ENCODE results near the gene TNFSF11. TPM values are rescaled to one million over a fixed set of nuclear protein-coding genes. Genes with fewer than 3 reads are reported as not detected.

TNFSF11 gene
- polyA plus RNA-seq (2013) = not detected

GRCh38 chr13:42574011-42574410 is at the start of gene TNFSF11:
TSS of gene TNFSF11 (plus strand) at chr13:42574152. CDS start at chr13:42574304, 152 bp downstream.
- peaks cover 0 to 53% (median 21%) of the 10 kb centered on the region in 5 experiments for H3K27me3 ChIP-seq (replicated peaks in 2 of 5; ENCODE audit: control insufficient read depth in 4 of 5, insufficient read depth in 5 of 5, low read length in 4 of 5)
- peak within 1 kb of the TSS in 6 of 7 experiments; percentile 19 to 63 (median 50) for H3K4me3 ChIP-seq (ENCODE audit: control insufficient read depth in 1 of 7, extremely low read depth in 1 of 7, insufficient read depth in 4 of 7, low read depth in 2 of 7, low read length in 6 of 7)
- ChIA-PET CTCF (no interaction called here), POLR2A (no interaction called here)
- WGBS (ENCODE audit: insufficient coverage) = 2% methylated on average over 23 of the region's 39 CpGs
- H3K9me3 ChIP-seq (ENCODE audit: control extremely low read depth in 1 of 5, control insufficient read depth in 4 of 5, insufficient read depth in 2 of 5, low read depth in 1 of 5, low read length in 4 of 5) = peaks cover 0 to 15% (median 4%) of the 10 kb centered on the region in 5 experiments
- no peaks in the 10 kb centered on the region for H3K36me3 ChIP-seq (ENCODE audit: control insufficient read depth in 4 of 4, insufficient read depth in 4 of 4, low read length in 3 of 4)
- H3K27ac ChIP-seq (ENCODE audit: insufficient read depth in 1 of 2, low read depth in 1 of 2, low read length in 2 of 2, poor library complexity in 1 of 2, severe bottlenecking in 2 of 2) = no peak within 1 kb of the TSS
- DNase-seq = peak; percentile 12 to 47 (median 33)
- H3K4me1 ChIP-seq (ENCODE audit: control extremely low read depth in 1 of 4, control insufficient read depth in 4 of 4, insufficient read depth in 4 of 4, low read length in 3 of 4) = peaks cover 3 to 18% (median 14%) of the 10 kb centered on the region in 4 experiments

- H3K9me3 ChIP-seq (ENCODE audit: control extremely low read depth in 1 of 5, control insufficient read depth in 4 of 5, insufficient read depth in 2 of 5, low read depth in 1 of 5, low read length in 4 of 5) = no peaks in the 10 kb centered on the region
- H3K27me3 ChIP-seq (replicated peaks in 2 of 5; ENCODE audit: control insufficient read depth in 4 of 5, insufficient read depth in 5 of 5, low read length in 4 of 5) = no peaks in the 10 kb centered on the region
- H3K4me1 ChIP-seq (ENCODE audit: control extremely low read depth in 1 of 4, control insufficient read depth in 4 of 4, insufficient read depth in 4 of 4, low read length in 3 of 4) = peaks cover 0 to 3% (median 0%) of the 10 kb centered on the region in 4 experiments
- WGBS (ENCODE audit: insufficient coverage) = 100% methylated on average over 2 of the region's 3 CpGs
- no peak for DNase-seq
- no peaks in the 10 kb centered on the region for H3K36me3 ChIP-seq (ENCODE audit: control insufficient read depth in 4 of 4, insufficient read depth in 4 of 4, low read length in 3 of 4)
- H3K4me3 ChIP-seq (ENCODE audit: control insufficient read depth in 1 of 7, extremely low read depth in 1 of 7, insufficient read depth in 4 of 7, low read depth in 2 of 7, low read length in 6 of 7) = no peak overlapping the region
- no peak overlapping the region for H3K27ac ChIP-seq (ENCODE audit: insufficient read depth in 1 of 2, low read depth in 1 of 2, low read length in 2 of 2, poor library complexity in 1 of 2, severe bottlenecking in 2 of 2)
- POLR2A ChIA-PET = no interaction called here
- CTCF ChIA-PET = no interaction called here
Measured at GRCh38 chr13:42524487-42525034, 49.4 kb upstream of the TNFSF11 start.

- ChIA-PET POLR2A (no interaction called here), CTCF (no interaction called here)
- Histone ChIP-seq H3K27ac (ENCODE audit: insufficient read depth in 1 of 2, low read depth in 1 of 2, low read length in 2 of 2, poor library complexity in 1 of 2, severe bottlenecking in 2 of 2) (no peak overlapping the region), H3K9me3 (ENCODE audit: control extremely low read depth in 1 of 5, control insufficient read depth in 4 of 5, insufficient read depth in 2 of 5, low read depth in 1 of 5, low read length in 4 of 5) (no peaks in the 10 kb centered on the region), H3K36me3 (ENCODE audit: control insufficient read depth in 4 of 4, insufficient read depth in 4 of 4, low read length in 3 of 4) (no peaks in the 10 kb centered on the region), H3K4me1 (ENCODE audit: control extremely low read depth in 1 of 4, control insufficient read depth in 4 of 4, insufficient read depth in 4 of 4, low read length in 3 of 4) (peaks cover 0 to 3% (median 0%) of the 10 kb centered on the region in 4 experiments), H3K27me3 (replicated peaks in 2 of 5; ENCODE audit: control insufficient read depth in 4 of 5, insufficient read depth in 5 of 5, low read length in 4 of 5) (no peaks in the 10 kb centered on the region), H3K4me3 (ENCODE audit: control insufficient read depth in 1 of 7, extremely low read depth in 1 of 7, insufficient read depth in 4 of 7, low read depth in 2 of 7, low read length in 6 of 7) (no peak overlapping the region)
- DNase-seq = no peak
- 94% methylated on average over 2 of the region's 2 CpGs for WGBS (ENCODE audit: insufficient coverage)
Measured at GRCh38 chr13:42525035-42525504, 48.9 kb upstream of the TNFSF11 start.

GRCh38 chr13:42526276-42526675 is 47.7 kb upstream of the TNFSF11 start:
- CTCF ChIA-PET = no interaction called here
- H3K4me3 ChIP-seq (ENCODE audit: control insufficient read depth in 1 of 7, extremely low read depth in 1 of 7, insufficient read depth in 4 of 7, low read depth in 2 of 7, low read length in 6 of 7) = no peak overlapping the region
- no peaks in the 10 kb centered on the region for H3K27me3 ChIP-seq (replicated peaks in 2 of 5; ENCODE audit: control insufficient read depth in 4 of 5, insufficient read depth in 5 of 5, low read length in 4 of 5)
- H3K4me1 ChIP-seq (ENCODE audit: control extremely low read depth in 1 of 4, control insufficient read depth in 4 of 4, insufficient read depth in 4 of 4, low read length in 3 of 4) = peaks cover 0 to 3% (median 0%) of the 10 kb centered on the region in 4 experiments
- H3K9me3 ChIP-seq (ENCODE audit: control extremely low read depth in 1 of 5, control insufficient read depth in 4 of 5, insufficient read depth in 2 of 5, low read depth in 1 of 5, low read length in 4 of 5) = no peaks in the 10 kb centered on the region
- POLR2A ChIA-PET = no interaction called here
- WGBS (ENCODE audit: insufficient coverage) = 100% methylated on average over 1 of the region's 3 CpGs
- H3K27ac ChIP-seq (ENCODE audit: insufficient read depth in 1 of 2, low read depth in 1 of 2, low read length in 2 of 2, poor library complexity in 1 of 2, severe bottlenecking in 2 of 2) = no peak overlapping the region
- no peak for DNase-seq
- no peaks in the 10 kb centered on the region for H3K36me3 ChIP-seq (ENCODE audit: control insufficient read depth in 4 of 4, insufficient read depth in 4 of 4, low read length in 3 of 4)

GRCh38 chr13:42526804-42527203 is 47.1 kb upstream of the TNFSF11 start:
- no peak for DNase-seq
- ChIA-PET CTCF (no interaction called here), POLR2A (no interaction called here)
- Histone ChIP-seq H3K9me3 (ENCODE audit: control extremely low read depth in 1 of 5, control insufficient read depth in 4 of 5, insufficient read depth in 2 of 5, low read depth in 1 of 5, low read length in 4 of 5) (no peaks in the 10 kb centered on the region), H3K36me3 (ENCODE audit: control insufficient read depth in 4 of 4, insufficient read depth in 4 of 4, low read length in 3 of 4) (no peaks in the 10 kb centered on the region), H3K4me1 (ENCODE audit: control extremely low read depth in 1 of 4, control insufficient read depth in 4 of 4, insufficient read depth in 4 of 4, low read length in 3 of 4) (peaks cover 0 to 3% (median 0%) of the 10 kb centered on the region in 4 experiments), H3K4me3 (ENCODE audit: control insufficient read depth in 1 of 7, extremely low read depth in 1 of 7, insufficient read depth in 4 of 7, low read depth in 2 of 7, low read length in 6 of 7) (no peak overlapping the region), H3K27me3 (replicated peaks in 2 of 5; ENCODE audit: control insufficient read depth in 4 of 5, insufficient read depth in 5 of 5, low read length in 4 of 5) (no peaks in the 10 kb centered on the region), H3K27ac (ENCODE audit: insufficient read depth in 1 of 2, low read depth in 1 of 2, low read length in 2 of 2, poor library complexity in 1 of 2, severe bottlenecking in 2 of 2) (no peak overlapping the region)
- 93% methylated on average over 3 of the region's 3 CpGs for WGBS (ENCODE audit: insufficient coverage)

- DNase-seq = no peak
- peaks cover 0 to 3% (median 0%) of the 10 kb centered on the region in 5 experiments for H3K9me3 ChIP-seq (ENCODE audit: control extremely low read depth in 1 of 5, control insufficient read depth in 4 of 5, insufficient read depth in 2 of 5, low read depth in 1 of 5, low read length in 4 of 5)
- no peak overlapping the region for H3K27ac ChIP-seq (ENCODE audit: insufficient read depth in 1 of 2, low read depth in 1 of 2, low read length in 2 of 2, poor library complexity in 1 of 2, severe bottlenecking in 2 of 2)
- no peak overlapping the region for H3K4me3 ChIP-seq (ENCODE audit: control insufficient read depth in 1 of 7, extremely low read depth in 1 of 7, insufficient read depth in 4 of 7, low read depth in 2 of 7, low read length in 6 of 7)
- ChIA-PET CTCF (no interaction called here), POLR2A (no interaction called here)
- no CpG with 5 or more reads among the region's 4 CpGs for WGBS (ENCODE audit: insufficient coverage)
- H3K4me1 ChIP-seq (ENCODE audit: control extremely low read depth in 1 of 4, control insufficient read depth in 4 of 4, insufficient read depth in 4 of 4, low read length in 3 of 4) = no peaks in the 10 kb centered on the region
- no peaks in the 10 kb centered on the region for H3K36me3 ChIP-seq (ENCODE audit: control insufficient read depth in 4 of 4, insufficient read depth in 4 of 4, low read length in 3 of 4)
- H3K27me3 ChIP-seq (replicated peaks in 2 of 5; ENCODE audit: control insufficient read depth in 4 of 5, insufficient read depth in 5 of 5, low read length in 4 of 5) = no peaks in the 10 kb centered on the region
Measured at GRCh38 chr13:42532561-42533335, 41.2 kb upstream of the TNFSF11 start.

GRCh38 chr13:42533336-42533591 is 40.7 kb upstream of the TNFSF11 start:
- CTCF ChIA-PET = no interaction called here
- WGBS (ENCODE audit: insufficient coverage) = no CpG with 5 or more reads among the region's 1 CpG
- POLR2A ChIA-PET = no interaction called here

More at GRCh38 chr13:42533336-42533591, 40.7 kb upstream of the TNFSF11 start:
- Histone ChIP-seq H3K4me3 (ENCODE audit: control insufficient read depth in 1 of 7, extremely low read depth in 1 of 7, insufficient read depth in 4 of 7, low read depth in 2 of 7, low read length in 6 of 7) (no peak overlapping the region), H3K27ac (ENCODE audit: insufficient read depth in 1 of 2, low read depth in 1 of 2, low read length in 2 of 2, poor library complexity in 1 of 2, severe bottlenecking in 2 of 2) (no peak overlapping the region), H3K9me3 (ENCODE audit: control extremely low read depth in 1 of 5, control insufficient read depth in 4 of 5, insufficient read depth in 2 of 5, low read depth in 1 of 5, low read length in 4 of 5) (peaks cover 0 to 5% (median 0%) of the 10 kb centered on the region in 5 experiments), H3K27me3 (replicated peaks in 2 of 5; ENCODE audit: control insufficient read depth in 4 of 5, insufficient read depth in 5 of 5, low read length in 4 of 5) (no peaks in the 10 kb centered on the region), H3K36me3 (ENCODE audit: control insufficient read depth in 4 of 4, insufficient read depth in 4 of 4, low read length in 3 of 4) (no peaks in the 10 kb centered on the region), H3K4me1 (ENCODE audit: control extremely low read depth in 1 of 4, control insufficient read depth in 4 of 4, insufficient read depth in 4 of 4, low read length in 3 of 4) (no peaks in the 10 kb centered on the region)
- no peak for DNase-seq

Data from common myeloid progenitor, CD34-positive (primary cell).